NCI-H2081 treated with DMSO at 0.1 percent for 48 hours (cell line): ENCODE measurements around the gene B9D1.

Experiments used
- DNase-seq: peaks from one replicate; lab custom pipeline; 2025; lab: John Stamatoyannopoulos, UW

B9D1 gene

GRCh38 chr17:19388791-19389785, 26.6 kb upstream of the B9D1 start:
- DNase-seq = no peak

GRCh38 chr17:19387921-19388521, 25.5 kb upstream of the B9D1 start:
- no peak for DNase-seq

- no peak for DNase-seq
Observed at GRCh38 chr17:19386974-19387920, 24.7 kb upstream of the B9D1 start, which contains the start of gene MFAP4. MFAP4 (minus strand) TSS chr17:19387190; CDS start chr17:19387155, 35 bp downstream.

- DNase-seq = no peak
Observed at GRCh38 chr17:19386051-19386929, 23.8 kb upstream of the B9D1 start.

GRCh38 chr17:19385521-19385983, 23.0 kb upstream of the B9D1 start:
- no peak for DNase-seq

GRCh38 chr17:19384723-19385391, 22.3 kb upstream of the B9D1 start:
- DNase-seq = no peak

- no peak for DNase-seq
Observed at GRCh38 chr17:19383681-19384470, 21.4 kb upstream of the B9D1 start.

GRCh38 chr17:19382531-19383444, 20.3 kb upstream of the B9D1 start:
- no peak for DNase-seq

- no peak for DNase-seq
Observed at GRCh38 chr17:19381741-19382444, 19.4 kb upstream of the B9D1 start.

- no peak for DNase-seq
Observed at GRCh38 chr17:19381361-19381740, 18.8 kb upstream of the B9D1 start.

- DNase-seq = no peak
Observed at GRCh38 chr17:19380481-19381301, 18.2 kb upstream of the B9D1 start.

- DNase-seq = no peak
Observed at GRCh38 chr17:19379361-19380065, 17.0 kb upstream of the B9D1 start.

GRCh38 chr17:19378416-19379360, 16.2 kb upstream of the B9D1 start, which contains the start of gene MAPK7:
MAPK7 (plus strand) TSS chr17:19378498; CDS start chr17:19378901, 403 bp downstream.
- no peak for DNase-seq

GRCh38 chr17:19377602-19378415, 15.3 kb upstream of the B9D1 start:
- DNase-seq = peak; percentile 78
